ENCODE results near the gene HOTAIR. TPM values are rescaled to one million over a fixed set of nuclear protein-coding genes. Genes with fewer than 3 reads are reported as not detected.

Gene HOTAIR
- total RNA-seq, 1 experiment from 2014 or later, result 5.5 TPM

- no peak for DNase-seq (ENCODE audit: low spot score)
Observed at GRCh38 chr12:53969588-53970259, 5.0 kb downstream of the HOTAIR start.

GRCh38 chr12:53968214-53969127, 6.3 kb downstream of the HOTAIR start:
- POLR2A ChIA-PET (ENCODE audit: low non-redundant PET), result interaction anchor here (0.5 to 0.7 kb wide), 2 partner anchors 14 to 311 kb away, joined by 4 to 6 read pairs; partner anchors contain the start of genes CBX5 and HOXC12
- H3K27ac ChIP-seq (ENCODE audit: low read depth, low read length, poor library complexity, severe bottlenecking), result no peak overlapping the region
- CTCF ChIA-PET, result no interaction called here

More at GRCh38 chr12:53969588-53970259, 5.0 kb downstream of the HOTAIR start:
- no TSS peak for BruUV-seq (replicated peaks)
- POLR2A ChIA-PET (ENCODE audit: low non-redundant PET), result no interaction called here
- no peaks in the 10 kb centered on the region for H3K27me3 ChIP-seq (replicated peaks; ENCODE audit: insufficient read depth, low read depth, low read length, poor library complexity)
- intact Hi-C loops (cut with micrococcal nuclease; ENCODE audit: unreplicated experiment), result no loop called here
- CTCF ChIA-PET, result no interaction called here
- no peak for TF ChIP-seq CTCF (conservative IDR thresholded peaks at IDR 0.05; ENCODE audit: low read depth, low read length)
- no peaks in the 10 kb centered on the region for H3K9me3 ChIP-seq (ENCODE audit: low read depth, low read length, poor library complexity, severe bottlenecking)
- no peak overlapping the region for H3K4me3 ChIP-seq (ENCODE audit: low read depth, low read length, poor library complexity, severe bottlenecking)
- H3K27ac ChIP-seq (ENCODE audit: low read depth, low read length, poor library complexity, severe bottlenecking), result no peak overlapping the region
- H3K4me1 ChIP-seq (ENCODE audit: insufficient read depth, low read length, poor library complexity, severe bottlenecking), result peaks cover 30% of the 10 kb centered on the region
- no peaks in the 10 kb centered on the region for H3K36me3 ChIP-seq (ENCODE audit: insufficient read depth, low read length, poor library complexity, severe bottlenecking)

GRCh38 chr12:53967421-53967925, 7.3 kb downstream of the HOTAIR start:
- no peak overlapping the region for H3K4me3 ChIP-seq (ENCODE audit: low read depth, low read length, poor library complexity, severe bottlenecking)
- ChIA-PET CTCF (interaction anchor here (0.5 kb wide), 1 partner anchor 18 kb away, joined by 3 read pairs; the partner anchor contains the start of gene HOXC10), POLR2A (ENCODE audit: low non-redundant PET) (no interaction called here)
- TF ChIP-seq EZH2 (IDR thresholded peaks at IDR 0.05; ENCODE audit: borderline replicate concordance, low read depth, low read length, poor library complexity, severe bottlenecking) (no peak), CTCF (conservative IDR thresholded peaks at IDR 0.05; ENCODE audit: low read depth, low read length) (no peak)
- no peak for DNase-seq (ENCODE audit: low spot score)
- H3K27ac ChIP-seq (ENCODE audit: low read depth, low read length, poor library complexity, severe bottlenecking), result no peak overlapping the region
- no peaks in the 10 kb centered on the region for H3K27me3 ChIP-seq (replicated peaks; ENCODE audit: insufficient read depth, low read depth, low read length, poor library complexity)
- intact Hi-C loops (cut with micrococcal nuclease; ENCODE audit: unreplicated experiment), result no loop called here
- peaks cover 24% of the 10 kb centered on the region for H3K4me1 ChIP-seq (ENCODE audit: insufficient read depth, low read length, poor library complexity, severe bottlenecking)
- no peaks in the 10 kb centered on the region for H3K36me3 ChIP-seq (ENCODE audit: insufficient read depth, low read length, poor library complexity, severe bottlenecking)
- no TSS peak for BruUV-seq (replicated peaks)
- H3K9me3 ChIP-seq (ENCODE audit: low read depth, low read length, poor library complexity, severe bottlenecking), result no peaks in the 10 kb centered on the region

More at GRCh38 chr12:53968214-53969127, 6.3 kb downstream of the HOTAIR start:
- no TSS peak for BruUV-seq (replicated peaks)
- Histone ChIP-seq H3K36me3 (ENCODE audit: insufficient read depth, low read length, poor library complexity, severe bottlenecking) (no peaks in the 10 kb centered on the region), H3K27me3 (replicated peaks; ENCODE audit: insufficient read depth, low read depth, low read length, poor library complexity) (no peaks in the 10 kb centered on the region), H3K4me3 (ENCODE audit: low read depth, low read length, poor library complexity, severe bottlenecking) (no peak overlapping the region), H3K4me1 (ENCODE audit: insufficient read depth, low read length, poor library complexity, severe bottlenecking) (peaks cover 30% of the 10 kb centered on the region), H3K9me3 (ENCODE audit: low read depth, low read length, poor library complexity, severe bottlenecking) (no peaks in the 10 kb centered on the region)
- intact Hi-C loops (cut with micrococcal nuclease; ENCODE audit: unreplicated experiment), result no loop called here
- DNase-seq (ENCODE audit: low spot score), result no peak
- TF ChIP-seq EZH2 (IDR thresholded peaks at IDR 0.05; ENCODE audit: borderline replicate concordance, low read depth, low read length, poor library complexity, severe bottlenecking) (no peak), CTCF (conservative IDR thresholded peaks at IDR 0.05; ENCODE audit: low read depth, low read length) (no peak)
